NCI-H774 (cell line): Measurements from ENCODE around the gene ATXN10.
"Not testable (repeated sequence)": the region's sequence is repeated elsewhere in the genome, so short reads cannot be mapped to it uniquely, and the experiment has no call there.

Experiments used
- DNase-seq: peaks from one replicate; lab custom pipeline; 2025; lab: John Stamatoyannopoulos, UW

The ATXN10 gene

GRCh38 chr22:45709060-45709739 lies 37.6 kb downstream of the ATXN10 start:
- DNase-seq = no peak

- DNase-seq = no peak
Measured at GRCh38 chr22:45709866-45710265, 38.2 kb downstream of the ATXN10 start.

DNA sequence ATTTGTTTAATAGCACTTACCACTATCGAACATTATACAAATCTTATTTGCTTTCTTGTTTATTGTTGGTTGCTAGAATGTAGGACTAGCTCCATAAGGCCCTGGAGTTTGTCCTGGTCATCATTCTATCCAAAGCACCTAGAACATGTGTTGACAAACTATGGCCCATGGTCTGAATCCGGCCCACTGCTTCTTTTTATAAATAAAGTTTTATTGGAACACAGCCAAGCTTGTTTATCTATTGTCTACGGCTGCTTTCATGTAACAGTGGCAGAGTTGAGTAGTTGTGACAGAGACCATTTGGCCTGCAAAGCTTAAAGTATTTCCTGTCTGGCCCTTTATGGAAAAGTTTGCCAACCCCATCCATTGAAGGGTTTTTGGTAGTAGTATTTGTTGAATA lies 38.8 kb downstream of the ATXN10 start:
- no peak for DNase-seq

GRCh38 chr22:45714390-45714789 lies 42.8 kb downstream of the ATXN10 start:
- DNase-seq = not testable (repeated sequence)

- no peak for DNase-seq
Measured at GRCh38 chr22:45717789-45718188, 46.2 kb downstream of the ATXN10 start.

- DNase-seq = no peak
Measured at GRCh38 chr22:45718391-45718790, 46.8 kb downstream of the ATXN10 start.

GRCh38 chr22:45720839-45721378 lies 49.3 kb downstream of the ATXN10 start:
- no peak for DNase-seq

DNA sequence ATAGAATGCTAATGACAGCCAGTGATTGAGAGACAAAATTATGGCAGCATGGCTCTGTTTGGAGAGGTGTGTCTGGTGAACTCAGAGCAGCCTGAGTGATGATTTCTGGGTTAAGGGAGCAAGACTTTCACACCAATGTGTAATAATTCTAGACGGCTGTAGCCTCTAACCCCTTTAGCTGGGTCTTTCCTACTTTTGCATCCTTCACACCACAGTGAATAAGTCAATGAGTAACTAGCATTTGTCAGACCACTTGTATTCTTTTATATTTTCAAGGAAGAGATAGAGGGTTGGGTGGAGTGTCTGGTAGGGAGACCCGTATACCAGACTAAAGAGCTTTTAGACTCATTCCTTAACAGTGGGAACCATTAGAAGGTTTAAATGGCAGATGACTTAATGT lies 50.4 kb downstream of the ATXN10 start:
- DNase-seq = no peak

DNA sequence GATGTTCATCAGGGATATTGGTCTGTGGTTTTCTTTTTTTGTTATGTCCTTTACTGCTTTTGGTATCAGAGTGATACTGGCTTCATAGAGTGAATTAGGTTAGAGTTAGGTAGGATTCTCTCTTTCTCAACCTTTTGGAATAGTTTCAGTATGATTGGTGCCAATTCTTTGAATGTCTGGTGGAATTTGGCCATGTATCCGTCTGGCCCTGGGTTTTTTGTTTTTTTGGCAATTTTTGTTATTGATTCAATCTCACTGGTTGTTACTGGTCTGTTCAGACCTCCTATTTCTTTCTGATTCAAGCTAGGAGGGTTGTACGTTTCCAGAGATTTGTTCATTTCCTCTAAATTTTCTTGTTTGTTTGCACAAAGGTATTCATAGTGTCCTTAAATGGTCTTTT lies 54.4 kb downstream of the ATXN10 start:
- DNase-seq = no peak

DNA sequence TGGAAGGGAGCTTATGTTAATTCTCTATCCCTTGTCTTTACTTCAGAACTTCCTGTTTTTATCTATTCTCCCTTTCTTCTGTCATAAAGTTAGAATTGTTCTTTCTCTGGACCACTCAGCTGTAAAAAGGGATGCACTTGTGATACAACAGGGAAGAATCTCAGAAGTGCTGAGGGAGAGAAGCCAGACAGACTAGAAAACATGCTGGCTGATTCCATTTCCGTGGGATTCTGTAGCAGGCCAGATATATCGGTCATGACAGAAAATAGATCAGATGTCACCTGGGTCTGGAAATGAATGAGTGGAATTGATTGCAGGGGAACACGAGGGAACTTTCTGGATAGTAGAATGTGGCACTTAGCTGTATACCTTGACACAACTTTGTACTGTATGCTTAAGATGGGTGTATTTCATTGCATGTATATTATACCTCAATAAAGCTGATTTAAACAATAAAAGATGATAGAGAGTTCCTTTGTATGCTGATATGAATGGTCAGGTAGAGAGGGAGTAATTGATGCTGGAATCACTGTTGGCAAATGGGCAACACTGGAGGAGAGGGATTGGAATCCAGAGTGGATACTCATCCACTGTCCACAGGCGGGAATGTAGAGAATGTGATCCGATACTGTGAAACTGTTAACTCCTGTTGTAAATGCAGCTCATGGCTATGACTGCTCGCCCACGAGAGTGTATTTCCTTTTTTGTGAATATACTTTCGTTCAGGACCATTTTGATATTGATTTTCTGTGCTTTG lies 59.6 kb downstream of the ATXN10 start:
- no peak for DNase-seq

- no peak for DNase-seq
Measured at GRCh38 chr22:45731798-45732495, 60.3 kb downstream of the ATXN10 start.

GRCh38 chr22:45735273-45735672 lies 63.6 kb downstream of the ATXN10 start:
- DNase-seq = no peak

DNA sequence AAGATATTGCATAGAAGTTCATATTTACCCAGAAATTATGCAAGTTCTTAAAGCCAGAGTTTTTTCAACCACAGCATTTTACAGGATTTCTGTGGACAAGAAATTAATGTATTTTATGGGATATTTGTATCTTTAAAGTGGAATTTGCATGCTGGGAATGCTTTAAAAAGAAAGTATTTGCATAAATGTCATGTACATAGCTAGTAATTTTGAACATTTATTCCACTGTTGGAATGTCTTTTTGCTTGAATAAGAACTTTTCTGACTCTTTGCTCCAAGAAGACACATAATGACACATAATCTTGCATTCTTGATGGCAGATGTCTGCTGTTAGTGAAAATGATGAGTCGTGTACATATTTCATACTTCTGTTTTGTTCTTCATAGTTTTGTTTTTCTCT lies 66.6 kb downstream of the ATXN10 start:
- DNase-seq = no peak

DNA sequence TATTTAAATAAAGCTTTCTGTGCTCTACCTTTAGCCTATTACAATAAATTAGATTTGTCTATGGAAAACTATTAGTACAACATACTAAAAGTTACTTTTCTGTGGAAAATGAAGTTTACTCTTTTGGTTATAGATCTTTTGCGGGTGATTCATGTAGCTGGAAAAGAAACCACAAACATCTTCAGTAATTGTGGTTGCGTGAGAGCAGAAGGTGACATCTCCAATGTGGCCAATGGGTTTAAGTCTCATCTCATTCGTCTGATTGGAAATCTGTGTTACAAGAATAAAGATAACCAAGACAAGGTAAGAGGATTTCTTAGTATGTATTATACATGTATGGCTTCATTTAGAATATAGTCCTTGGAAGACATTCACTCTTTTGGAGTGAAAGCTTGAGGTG lies 68.6 kb downstream of the ATXN10 start:
- no peak for DNase-seq

DNA sequence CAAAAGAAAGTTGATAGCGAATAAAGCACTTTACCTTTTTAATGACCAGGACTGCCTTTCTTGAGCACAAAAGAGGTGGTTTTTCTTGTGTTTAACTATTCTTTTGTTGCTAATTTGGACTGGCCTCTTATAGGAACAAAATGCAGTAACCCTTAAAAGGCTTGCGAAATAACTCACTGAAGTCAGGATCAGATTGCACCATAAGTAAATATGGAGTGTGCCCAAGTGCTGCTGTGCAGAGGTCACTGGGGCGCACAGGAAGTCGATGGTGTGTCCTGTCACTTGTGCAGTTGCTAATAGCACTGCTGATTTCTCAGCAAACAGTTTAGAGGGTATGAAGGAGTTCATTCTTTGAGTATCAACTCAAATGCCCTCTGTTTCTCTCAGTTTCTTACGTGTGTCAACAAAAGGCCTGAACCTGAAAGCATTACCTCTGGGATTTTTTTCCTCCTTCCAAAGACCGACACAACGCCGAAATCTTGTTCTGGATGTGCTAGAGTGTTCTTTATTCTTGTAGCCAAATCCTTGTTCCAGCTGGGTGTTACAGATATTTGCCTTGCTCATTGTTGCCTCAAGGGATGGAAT lies 71.3 kb downstream of the ATXN10 start:
- DNase-seq = peak; percentile 2

DNA sequence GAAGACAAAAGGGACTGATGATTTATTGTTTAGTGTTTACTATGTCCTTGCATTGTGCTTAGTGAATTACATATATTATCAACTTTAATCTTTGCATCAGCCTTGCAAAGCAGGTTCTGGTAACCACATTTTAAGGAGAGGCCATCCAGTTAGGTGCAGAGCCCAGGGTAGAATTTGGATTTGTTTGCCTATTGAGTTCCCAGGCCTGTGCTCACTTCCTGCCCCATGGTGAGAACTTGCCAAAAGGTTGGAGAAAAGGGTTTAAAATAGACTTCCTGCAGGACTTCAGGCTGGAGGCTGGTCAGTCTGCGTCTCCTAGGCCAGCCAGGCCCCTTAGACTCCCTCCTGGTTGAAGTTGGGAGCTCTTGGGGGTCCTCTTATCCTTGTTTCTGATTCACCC lies 72.1 kb downstream of the ATXN10 start:
- DNase-seq = no peak

- no peak for DNase-seq
Measured at GRCh38 chr22:45744442-45744841, 72.8 kb downstream of the ATXN10 start.

DNA sequence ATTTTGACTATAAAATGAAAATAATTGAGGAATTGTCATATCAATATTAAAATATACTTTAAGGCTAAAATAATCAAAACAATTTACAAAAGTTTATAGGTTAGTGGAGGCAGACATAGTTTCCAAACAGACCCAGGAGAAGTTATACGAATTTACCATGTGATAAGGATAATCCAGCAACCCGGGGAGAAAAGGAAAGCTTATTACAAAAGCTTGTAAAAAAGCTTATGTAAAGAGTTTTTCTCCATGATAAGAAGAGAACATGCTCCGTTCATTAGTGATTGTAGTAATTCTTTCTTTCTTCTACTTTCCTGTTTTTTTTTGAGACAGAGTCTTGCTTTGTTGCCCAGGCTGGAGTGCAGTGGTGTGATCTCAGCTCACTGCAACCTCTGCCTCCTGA lies 79.0 kb downstream of the ATXN10 start:
- no peak for DNase-seq

DNA sequence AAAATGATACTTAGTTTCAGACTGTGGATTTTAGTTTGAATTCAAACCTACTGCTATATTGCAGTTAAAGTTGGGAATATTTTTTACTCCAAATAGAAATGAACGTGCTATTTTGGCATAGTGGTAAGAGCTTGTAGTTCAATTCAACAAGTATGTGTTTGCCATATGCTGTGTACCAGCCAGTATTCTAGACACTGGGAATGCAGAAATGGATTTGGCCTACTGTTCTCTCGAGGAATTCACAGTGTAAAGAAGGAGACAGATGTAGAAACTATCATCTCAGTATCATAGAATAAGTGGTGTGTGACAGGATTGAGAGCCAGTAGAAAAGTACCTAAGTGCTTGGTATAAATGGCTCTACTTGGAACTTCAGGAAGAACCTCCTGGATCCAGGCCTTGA lies 80.4 kb downstream of the ATXN10 start:
- DNase-seq = no peak

DNA sequence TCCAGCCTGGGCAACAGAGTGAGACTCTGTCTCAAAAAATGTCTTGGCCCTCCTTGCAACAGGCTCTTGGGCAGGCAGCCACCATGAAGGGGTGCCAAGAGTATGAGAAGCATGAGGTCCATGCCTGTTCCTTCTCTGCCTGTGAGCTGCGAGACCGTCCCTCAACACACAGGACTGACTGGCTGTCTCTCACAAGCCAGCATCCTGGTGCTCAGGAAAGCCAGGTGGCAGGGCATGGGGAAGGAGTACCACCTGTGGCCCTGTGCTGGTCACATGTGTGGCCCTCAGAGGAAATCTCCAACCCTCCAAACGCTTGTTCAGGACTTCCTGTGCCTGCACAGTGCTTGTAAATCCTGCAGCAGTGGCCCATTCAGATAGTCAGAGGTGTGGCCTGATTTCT lies 83.2 kb downstream of the ATXN10 start:
- DNase-seq = no peak

DNA sequence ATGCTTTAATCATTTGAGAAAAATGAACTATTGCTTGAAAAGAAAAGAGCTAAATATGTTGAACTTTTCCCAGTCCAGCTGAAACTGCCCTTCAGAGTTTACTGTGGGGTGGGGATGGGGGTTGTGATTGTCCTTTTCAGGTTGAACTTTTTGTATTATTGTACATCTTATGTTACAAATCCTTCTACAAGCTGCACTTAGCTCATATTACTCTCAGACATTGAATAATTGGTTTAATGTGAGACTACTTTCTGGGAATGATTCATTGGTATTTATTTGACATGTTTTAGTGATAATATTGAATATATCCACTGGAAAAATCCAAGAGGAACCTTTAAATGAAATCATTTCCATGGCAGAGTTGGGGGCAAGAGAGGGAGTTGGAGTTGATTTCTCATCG lies 84.9 kb downstream of the ATXN10 start:
- DNase-seq = no peak

DNA sequence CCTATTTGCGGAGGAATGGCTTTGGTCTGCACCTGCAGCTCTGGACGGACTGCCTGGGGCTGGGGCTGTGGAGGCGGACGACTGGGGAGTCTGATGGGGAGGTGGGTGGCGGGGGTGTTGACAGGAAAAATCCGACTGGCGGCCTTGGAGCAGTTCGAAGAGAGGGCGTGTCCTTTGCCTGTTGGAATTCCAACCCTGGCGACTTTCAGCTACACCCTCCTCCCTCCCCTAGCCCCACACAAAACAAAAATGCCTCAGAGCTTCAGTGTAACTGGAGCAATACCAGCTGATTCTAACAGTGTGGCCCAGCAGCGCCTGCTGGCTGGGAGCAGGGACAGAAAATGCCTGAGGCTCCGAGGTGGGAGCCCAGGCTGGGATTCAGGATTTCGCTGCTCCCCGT lies 85.4 kb downstream of the ATXN10 start:
- no peak for DNase-seq

DNA sequence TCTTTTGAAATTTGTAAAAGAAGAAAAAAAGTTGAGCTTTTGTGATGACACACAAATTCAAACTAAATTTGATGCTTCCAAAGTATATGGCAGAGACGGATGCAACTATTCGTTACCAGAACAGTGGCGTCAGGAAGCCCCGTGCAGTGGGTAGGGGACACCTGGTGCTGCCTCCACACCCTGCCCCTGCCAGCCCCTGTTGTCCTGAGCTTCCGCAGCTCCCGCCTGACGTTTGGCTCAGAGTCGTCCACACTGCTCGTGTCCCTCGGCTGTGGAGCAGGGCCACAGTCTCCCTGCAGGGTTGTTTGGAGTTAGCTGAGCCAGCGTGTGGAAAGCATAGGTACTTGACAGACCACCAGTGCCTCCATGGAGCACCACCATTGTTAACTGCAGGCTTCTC lies 86.3 kb downstream of the ATXN10 start:
- no peak for DNase-seq
